Neural progenitor cell (in vitro differentiated cells): Measurements from ENCODE around the gene DOK4. TPM values are rescaled to one million over a fixed set of nuclear protein-coding genes. Genes with fewer than 3 reads are reported as not detected.

Source experiments
- DNase-seq: peaks from one replicate; pipeline ENCODE4 v3.0.0-alpha.2; 2016; ENCODE audit warnings: low spot score
- H2AFZ ChIP-seq: fragments of 200-600 bp; sonication (generic); replicated peaks from 2 replicates; pipeline ENCODE4 v1.6.1; 2016; ENCODE audit warnings: antibody characterized with exemption
- H3F3A ChIP-seq: fragments of 200-600 bp; sonication (generic); 2 replicates; pipeline ENCODE4 v1.6.1; 2016; ENCODE audit warnings: antibody characterized with exemption, low read depth
- H3K27ac ChIP-seq: fragments of 200-600 bp; sonication (generic); 2 replicates; pipeline ENCODE4 v1.5.1; 2016; ENCODE audit warnings: mild to moderate bottlenecking
- H3K27me3 ChIP-seq: fragments of 200-600 bp; sonication (generic); 2 replicates; pipeline ENCODE4 v1.6.1; 2016; ENCODE audit warnings: mild to moderate bottlenecking, moderate library complexity
- H3K36me3 ChIP-seq: fragments of 200-600 bp; sonication (generic); 2 replicates; pipeline ENCODE4 v1.5.1; 2016
- H3K4me1 ChIP-seq: fragments of 200-600 bp; sonication (generic); 2 replicates; pipeline ENCODE4 v1.6.1; 2016; ENCODE audit warnings: mixed run types
- H3K4me2 ChIP-seq: fragments of 200-600 bp; sonication (generic); 2 replicates; pipeline ENCODE4 v1.6.1; 2016
- H3K4me3 ChIP-seq: fragments of 200-600 bp; sonication (generic); 2 replicates; pipeline ENCODE4 v1.5.1; 2016
- H3K79me2 ChIP-seq: fragments of 200-600 bp; sonication (generic); 2 replicates; pipeline ENCODE4 v1.6.1; 2016; ENCODE audit warnings: low read depth
- H3K9ac ChIP-seq: fragments of 200-600 bp; sonication (generic); 2 replicates; pipeline ENCODE4 v1.6.1; 2016
- H3K9me3 ChIP-seq: fragments of 200-600 bp; sonication (generic); 2 replicates; pipeline ENCODE4 v1.5.1; 2016; ENCODE audit warnings: low read depth
- H4K20me1 ChIP-seq: fragments of 200-600 bp; sonication (generic); 2 replicates; pipeline ENCODE4 v1.6.1; 2016; ENCODE audit warnings: low read depth
- H3K27ac Mint-ChIP-seq: 3 replicates; pipeline ENCODE4 v1.8.0; 2021; ENCODE audit warnings: mixed read lengths
- H3K27me3 Mint-ChIP-seq: 2 replicates; pipeline ENCODE4 v1.8.0; 2022; ENCODE audit warnings: low read depth, mild to moderate bottlenecking, inconsistent platforms, moderate library complexity, mixed read lengths; ENCODE audit not compliant: insufficient read depth
- H3K36me3 Mint-ChIP-seq: 3 replicates; pipeline ENCODE4 v1.8.0; 2021; ENCODE audit warnings: mixed read lengths
- H3K4me1 Mint-ChIP-seq: 3 replicates; pipeline ENCODE4 v1.8.0; 2021; ENCODE audit warnings: mixed read lengths
- H3K4me3 Mint-ChIP-seq: 3 replicates; pipeline ENCODE4 v1.8.0; 2021; ENCODE audit warnings: mild to moderate bottlenecking, moderate library complexity, mixed read lengths
- H3K9me3 Mint-ChIP-seq: 3 replicates; pipeline ENCODE4 v1.8.0; 2020; ENCODE audit warnings: mixed read lengths
- CTCF ChIP-seq: fragments of 200-600 bp; sonication (generic); IDR thresholded peaks from 2 replicates; pipeline ENCODE4 v1.5.1; 2017; ENCODE audit warnings: antibody characterized with exemption, mild to moderate bottlenecking
- EZH2 ChIP-seq: fragments of 200-600 bp; sonication (generic); IDR thresholded peaks from 2 replicates; pipeline ENCODE4 v1.6.1; 2017; ENCODE audit warnings: antibody characterized with exemption, mild to moderate bottlenecking, moderate library complexity
- EZH2phosphoT487 ChIP-seq: fragments of 200-600 bp; sonication (generic); IDR thresholded peaks from 2 replicates; pipeline ENCODE4 v1.6.1; 2017; ENCODE audit warnings: antibody characterized with exemption
- total RNA-seq: library from RNA; depleted of rRNA; stranded (reverse); fragments of >200 nt; gene quantifications from 2 replicates; pipeline ENCODE4 v1.2.3, GENCODE V29; 2015; ENCODE audit warnings: low replicate concordance

Gene DOK4
- total RNA-seq, 1 donor from 2014 or later, result 10.5 TPM

- Mint-ChIP-seq H3K9me3 (no peaks in the 10 kb centered on the region), H3K27me3 (peaks cover 7% of the 10 kb centered on the region), H3K27ac (peak overlapping the region; percentile 57), H3K36me3 (peaks cover 5% of the 10 kb centered on the region), H3K4me3 (peak overlapping the region; percentile 66), H3K4me1 (peaks cover 41% of the 10 kb centered on the region)
- no peak for DNase-seq
- TF ChIP-seq EZH2phosphoT487, result no peak
- TF ChIP-seq CTCF, result no peak
- TF ChIP-seq EZH2, result no peak
- no peaks in the 10 kb centered on the region for H3K9me3 ChIP-seq
- peaks cover 48% of the 10 kb centered on the region for H3K4me1 ChIP-seq
- H3K4me3 ChIP-seq, result no peak overlapping the region
- H3K9ac ChIP-seq, result no peak overlapping the region
- H2AFZ ChIP-seq, result no peak overlapping the region
- H3K4me2 ChIP-seq, result peak overlapping the region; percentile 32
- H4K20me1 ChIP-seq, result peaks cover 19% of the 10 kb centered on the region
- no peaks in the 10 kb centered on the region for H3K79me2 ChIP-seq
- no peaks in the 10 kb centered on the region for H3K36me3 ChIP-seq
- peaks cover 24% of the 10 kb centered on the region for H3F3A ChIP-seq
- H3K27me3 ChIP-seq, result peaks cover 7% of the 10 kb centered on the region
- no peak overlapping the region for H3K27ac ChIP-seq
Observed at GRCh38 chr16:57476546-57477410, 9.5 kb downstream of the DOK4 start.

DNA sequence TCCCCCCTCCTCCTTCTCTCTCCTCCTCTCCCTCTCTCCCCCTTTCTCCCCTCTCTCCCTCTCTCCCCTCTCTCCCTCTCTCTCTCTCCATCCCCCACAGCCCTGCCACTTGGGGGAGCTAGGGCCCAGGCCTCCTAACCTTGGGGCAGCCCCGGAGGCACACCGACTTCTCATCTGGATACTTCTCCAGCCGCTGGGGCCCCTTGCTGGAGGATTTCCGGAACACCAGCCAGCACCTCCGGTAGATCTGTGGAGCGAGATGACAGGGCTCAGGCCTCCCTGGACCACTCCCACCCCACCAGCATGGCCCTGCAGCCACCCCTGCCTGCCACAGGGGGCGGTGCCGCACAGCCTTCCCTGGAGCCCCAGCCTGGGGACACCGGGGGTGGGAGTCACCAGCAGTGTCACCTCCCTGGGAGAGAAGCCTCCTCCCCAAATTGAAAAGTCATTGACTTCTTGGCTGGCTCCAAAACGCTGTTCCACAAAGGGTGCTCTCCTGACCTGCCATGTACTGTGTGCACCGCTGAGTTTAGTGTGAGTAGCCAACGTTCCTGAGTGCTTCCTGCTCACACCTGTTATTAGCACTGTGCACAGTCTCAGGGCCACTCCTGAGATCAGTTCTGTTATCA lies 10.5 kb downstream of the DOK4 start:
- Histone ChIP-seq H3F3A (peaks cover 26% of the 10 kb centered on the region), H3K27me3 (peaks cover 7% of the 10 kb centered on the region), H3K4me3 (no peak overlapping the region), H3K4me1 (peaks cover 48% of the 10 kb centered on the region), H3K4me2 (peak overlapping the region; percentile 32), H4K20me1 (peaks cover 22% of the 10 kb centered on the region), H3K9me3 (no peaks in the 10 kb centered on the region), H3K9ac (no peak overlapping the region), H2AFZ (no peak overlapping the region), H3K27ac (no peak overlapping the region), H3K79me2 (no peaks in the 10 kb centered on the region), H3K36me3 (no peaks in the 10 kb centered on the region)
- no peak for TF ChIP-seq EZH2phosphoT487
- TF ChIP-seq CTCF, result peak; percentile 80
- no peak for TF ChIP-seq EZH2
- peak; percentile 89 for DNase-seq
- Mint-ChIP-seq H3K9me3 (no peaks in the 10 kb centered on the region), H3K27me3 (peaks cover 7% of the 10 kb centered on the region), H3K27ac (no peak overlapping the region), H3K4me1 (peaks cover 41% of the 10 kb centered on the region), H3K4me3 (no peak overlapping the region), H3K36me3 (peaks cover 5% of the 10 kb centered on the region)

GRCh38 chr16:57474671-57475661 lies 11.3 kb downstream of the DOK4 start:
- H3K27me3 Mint-ChIP-seq, result peaks cover 7% of the 10 kb centered on the region
- no peak overlapping the region for H3K27ac Mint-ChIP-seq
- H2AFZ ChIP-seq, result no peak overlapping the region
- no peak for DNase-seq
- H3K36me3 Mint-ChIP-seq, result peaks cover 7% of the 10 kb centered on the region
- TF ChIP-seq EZH2phosphoT487 (no peak), CTCF (no peak), EZH2 (no peak)
- peaks cover 26% of the 10 kb centered on the region for H3F3A ChIP-seq
- H3K4me3 ChIP-seq, result no peak overlapping the region
- H3K4me1 Mint-ChIP-seq, result peaks cover 34% of the 10 kb centered on the region
- no peaks in the 10 kb centered on the region for H3K9me3 ChIP-seq
- peaks cover 7% of the 10 kb centered on the region for H3K27me3 ChIP-seq
- H3K27ac ChIP-seq, result no peak overlapping the region
- no peaks in the 10 kb centered on the region for H3K36me3 ChIP-seq
- H3K4me2 ChIP-seq, result no peak overlapping the region
- peaks cover 22% of the 10 kb centered on the region for H4K20me1 ChIP-seq
- H3K4me3 Mint-ChIP-seq, result no peak overlapping the region
- H3K79me2 ChIP-seq, result no peaks in the 10 kb centered on the region
- no peaks in the 10 kb centered on the region for H3K9me3 Mint-ChIP-seq
- peaks cover 41% of the 10 kb centered on the region for H3K4me1 ChIP-seq
- H3K9ac ChIP-seq, result no peak overlapping the region
